Type B pancreatic cell (in vitro differentiated cells): ENCODE data around the gene HEY2. TPM values are rescaled to one million over a fixed set of nuclear protein-coding genes. Genes with fewer than 3 reads are reported as not detected.

ENCODE experiments used
- DNase-seq: peaks from one replicate; pipeline ENCODE4 v3.0.0; 2021; ENCODE audit warnings: mixed read lengths; ENCODE audit not compliant: unreplicated experiment; ENCODE audit errors: extremely low spot score
- H3K27ac Mint-ChIP-seq: 2 replicates; pipeline ENCODE4 v1.8.0; 2021; ENCODE audit warnings: mild to moderate bottlenecking, mixed read lengths
- H3K27me3 Mint-ChIP-seq: 2 replicates; pipeline ENCODE4 v1.8.0; 2021; ENCODE audit warnings: mixed read lengths
- H3K36me3 Mint-ChIP-seq: 2 replicates; pipeline ENCODE4 v1.8.0; 2021; ENCODE audit warnings: mixed read lengths
- H3K4me1 Mint-ChIP-seq: one replicate; pipeline ENCODE4 v1.8.0; 2021; ENCODE audit warnings: mixed read lengths; ENCODE audit not compliant: unreplicated experiment
- H3K4me3 Mint-ChIP-seq: 2 replicates; pipeline ENCODE4 v1.8.0; 2021; ENCODE audit warnings: mild to moderate bottlenecking, mixed read lengths
- H3K9me3 Mint-ChIP-seq: 2 replicates; pipeline ENCODE4 v1.8.0; 2021; ENCODE audit warnings: mixed read lengths
- CTCF ChIP-seq: fragments of 200-600 bp; sonication (generic); conservative IDR thresholded peaks from 2 replicates; pipeline ENCODE4 v1.5.0; 2021; ENCODE audit warnings: antibody characterized with exemption, mild to moderate bottlenecking
- total RNA-seq: library from RNA; stranded (reverse); gene quantifications from 2 replicates; pipeline ENCODE4 v1.2.1, GENCODE V29; 2021; ENCODE audit warnings: low replicate concordance

Gene HEY2
- total RNA-seq, 1 donor from 2014 or later = 10.0 TPM

DNA sequence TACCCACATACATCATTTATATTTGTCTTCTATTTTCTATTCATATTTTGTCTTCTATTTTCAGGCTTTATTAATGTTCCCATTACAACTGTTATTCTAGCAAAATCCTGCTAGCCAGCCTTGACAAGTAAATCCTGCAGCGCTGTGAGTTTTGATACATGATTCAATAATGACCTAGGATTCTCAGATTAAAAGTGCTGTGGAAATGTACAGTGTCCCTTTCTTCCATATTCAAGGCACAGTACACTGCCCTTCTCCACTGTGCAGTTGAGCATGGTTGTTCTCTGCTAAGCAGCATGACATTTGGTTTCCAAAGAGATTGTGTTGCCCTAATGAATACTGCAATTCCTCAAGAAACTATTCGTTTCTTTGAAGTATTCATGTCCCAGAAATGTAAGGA, 5.8 kb upstream of the HEY2 start:
- H3K27ac Mint-ChIP-seq = no peak overlapping the region
- no peaks in the 10 kb centered on the region for H3K9me3 Mint-ChIP-seq
- no peaks in the 10 kb centered on the region for H3K36me3 Mint-ChIP-seq
- no peak for DNase-seq
- no peak overlapping the region for H3K4me3 Mint-ChIP-seq
- TF ChIP-seq CTCF = no peak
- peaks cover 53% of the 10 kb centered on the region for H3K27me3 Mint-ChIP-seq
- peaks cover 11% of the 10 kb centered on the region for H3K4me1 Mint-ChIP-seq

DNA sequence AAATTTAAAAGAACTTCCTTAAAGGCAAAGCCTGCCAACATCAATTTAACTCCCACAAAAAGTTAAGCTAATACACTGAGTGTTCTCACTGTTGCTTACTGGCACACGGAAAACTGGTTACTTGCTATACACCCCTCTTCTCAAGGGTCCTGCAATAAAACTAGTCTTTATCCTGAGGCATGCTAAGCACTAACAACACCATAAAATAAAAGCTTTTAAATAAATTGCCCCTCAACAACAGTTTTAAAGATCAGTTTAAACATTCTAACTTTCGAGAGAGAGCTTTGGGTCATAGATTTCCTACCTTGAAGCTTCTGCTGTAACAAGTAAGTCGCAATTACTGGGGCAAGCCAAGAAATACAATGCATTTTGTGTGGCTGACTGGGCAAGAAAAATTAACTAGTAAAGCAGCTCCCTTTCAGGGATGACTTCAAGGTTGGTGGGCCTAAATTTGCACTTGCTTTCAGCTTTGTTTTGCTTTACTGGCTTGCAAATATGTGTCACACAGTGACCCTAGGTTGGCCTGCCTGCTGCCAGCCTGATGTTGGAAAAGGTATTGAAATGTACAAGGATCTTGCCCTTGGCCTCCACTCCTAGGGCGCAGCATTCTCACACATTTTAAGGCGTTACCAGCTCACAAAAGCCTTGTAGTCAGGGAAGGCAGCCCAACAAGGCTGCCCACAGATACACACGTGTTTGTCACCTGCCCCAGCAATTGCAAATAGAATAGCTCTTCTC, 4.0 kb upstream of the HEY2 start:
- peak overlapping the region; percentile 89 for H3K4me3 Mint-ChIP-seq
- H3K9me3 Mint-ChIP-seq = no peaks in the 10 kb centered on the region
- H3K4me1 Mint-ChIP-seq = peaks cover 17% of the 10 kb centered on the region
- H3K36me3 Mint-ChIP-seq = no peaks in the 10 kb centered on the region
- H3K27ac Mint-ChIP-seq = peak overlapping the region; percentile 88
- TF ChIP-seq CTCF = no peak
- no peak for DNase-seq
- H3K27me3 Mint-ChIP-seq = peaks cover 64% of the 10 kb centered on the region

GRCh38 chr6:125746019-125746414, 3.4 kb upstream of the HEY2 start:
- no peaks in the 10 kb centered on the region for H3K36me3 Mint-ChIP-seq
- H3K27me3 Mint-ChIP-seq = peaks cover 68% of the 10 kb centered on the region
- no peaks in the 10 kb centered on the region for H3K9me3 Mint-ChIP-seq
- peak overlapping the region; percentile 88 for H3K27ac Mint-ChIP-seq
- H3K4me1 Mint-ChIP-seq = peaks cover 21% of the 10 kb centered on the region
- no peak for DNase-seq
- H3K4me3 Mint-ChIP-seq = peak overlapping the region; percentile 89
- TF ChIP-seq CTCF = no peak

GRCh38 chr6:125746731-125747588, 2.5 kb upstream of the HEY2 start:
- no peak for DNase-seq
- peaks cover 21% of the 10 kb centered on the region for H3K4me1 Mint-ChIP-seq
- no peaks in the 10 kb centered on the region for H3K9me3 Mint-ChIP-seq
- H3K36me3 Mint-ChIP-seq = no peaks in the 10 kb centered on the region
- H3K27ac Mint-ChIP-seq = peak overlapping the region; percentile 88
- TF ChIP-seq CTCF = no peak
- H3K4me3 Mint-ChIP-seq = peak overlapping the region; percentile 89
- H3K27me3 Mint-ChIP-seq = peaks cover 76% of the 10 kb centered on the region

GRCh38 chr6:125747589-125748405, 1.6 kb upstream of the HEY2 start:
- H3K27ac Mint-ChIP-seq = peak overlapping the region; percentile 88
- DNase-seq = no peak

More at GRCh38 chr6:125747589-125748405, 1.6 kb upstream of the HEY2 start:
- Mint-ChIP-seq H3K4me3 (peak overlapping the region; percentile 90), H3K4me1 (peaks cover 24% of the 10 kb centered on the region), H3K27me3 (peaks cover 77% of the 10 kb centered on the region), H3K9me3 (no peaks in the 10 kb centered on the region), H3K36me3 (peaks cover 2% of the 10 kb centered on the region)
- no peak for TF ChIP-seq CTCF
